Stomach smooth muscle (tissue), 2 donors: Measurements from ENCODE around the gene CSTF2T.

Source experiments
- H3K27ac ChIP-seq: one replicate; pipeline ENCODE4 v1.7.0; 2013; ENCODE audit warnings: mild to moderate bottlenecking, low read length, inconsistent platforms
- H3K27me3 ChIP-seq, 2 donors: one replicate each; pipeline ENCODE4 v1.7.0; 2013; ENCODE audit warnings: low read length in 2 of 2; ENCODE audit not compliant: insufficient read depth in 2 of 2, control insufficient read depth in 1 of 2
- H3K36me3 ChIP-seq, 2 donors: one replicate each; pipeline ENCODE4 v1.7.0; 2013; ENCODE audit warnings: low read length in 2 of 2; ENCODE audit not compliant: control insufficient read depth in 2 of 2, insufficient read depth in 2 of 2
- H3K4me1 ChIP-seq: one replicate; pipeline ENCODE4 v1.7.0; 2013; ENCODE audit warnings: low read length; ENCODE audit not compliant: control insufficient read depth, insufficient read depth
- H3K4me3 ChIP-seq, 2 donors: one replicate each; pipeline ENCODE4 v1.7.0; 2013; ENCODE audit warnings: low read length in 2 of 2
- H3K9ac ChIP-seq, 2 donors: one replicate each; pipeline ENCODE4 v1.7.0; 2013; ENCODE audit warnings: low read length in 2 of 2, mild to moderate bottlenecking in 1 of 2
- H3K9me3 ChIP-seq, 2 donors: one replicate each; pipeline ENCODE4 v1.7.0; 2013; ENCODE audit warnings: low read length in 2 of 2; ENCODE audit not compliant: control insufficient read depth in 2 of 2
- donor health status: healthy.
- donor health status: Pancreatic carcinoma.

The CSTF2T gene, protein sequence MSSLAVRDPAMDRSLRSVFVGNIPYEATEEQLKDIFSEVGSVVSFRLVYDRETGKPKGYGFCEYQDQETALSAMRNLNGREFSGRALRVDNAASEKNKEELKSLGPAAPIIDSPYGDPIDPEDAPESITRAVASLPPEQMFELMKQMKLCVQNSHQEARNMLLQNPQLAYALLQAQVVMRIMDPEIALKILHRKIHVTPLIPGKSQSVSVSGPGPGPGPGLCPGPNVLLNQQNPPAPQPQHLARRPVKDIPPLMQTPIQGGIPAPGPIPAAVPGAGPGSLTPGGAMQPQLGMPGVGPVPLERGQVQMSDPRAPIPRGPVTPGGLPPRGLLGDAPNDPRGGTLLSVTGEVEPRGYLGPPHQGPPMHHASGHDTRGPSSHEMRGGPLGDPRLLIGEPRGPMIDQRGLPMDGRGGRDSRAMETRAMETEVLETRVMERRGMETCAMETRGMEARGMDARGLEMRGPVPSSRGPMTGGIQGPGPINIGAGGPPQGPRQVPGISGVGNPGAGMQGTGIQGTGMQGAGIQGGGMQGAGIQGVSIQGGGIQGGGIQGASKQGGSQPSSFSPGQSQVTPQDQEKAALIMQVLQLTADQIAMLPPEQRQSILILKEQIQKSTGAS

DNA sequence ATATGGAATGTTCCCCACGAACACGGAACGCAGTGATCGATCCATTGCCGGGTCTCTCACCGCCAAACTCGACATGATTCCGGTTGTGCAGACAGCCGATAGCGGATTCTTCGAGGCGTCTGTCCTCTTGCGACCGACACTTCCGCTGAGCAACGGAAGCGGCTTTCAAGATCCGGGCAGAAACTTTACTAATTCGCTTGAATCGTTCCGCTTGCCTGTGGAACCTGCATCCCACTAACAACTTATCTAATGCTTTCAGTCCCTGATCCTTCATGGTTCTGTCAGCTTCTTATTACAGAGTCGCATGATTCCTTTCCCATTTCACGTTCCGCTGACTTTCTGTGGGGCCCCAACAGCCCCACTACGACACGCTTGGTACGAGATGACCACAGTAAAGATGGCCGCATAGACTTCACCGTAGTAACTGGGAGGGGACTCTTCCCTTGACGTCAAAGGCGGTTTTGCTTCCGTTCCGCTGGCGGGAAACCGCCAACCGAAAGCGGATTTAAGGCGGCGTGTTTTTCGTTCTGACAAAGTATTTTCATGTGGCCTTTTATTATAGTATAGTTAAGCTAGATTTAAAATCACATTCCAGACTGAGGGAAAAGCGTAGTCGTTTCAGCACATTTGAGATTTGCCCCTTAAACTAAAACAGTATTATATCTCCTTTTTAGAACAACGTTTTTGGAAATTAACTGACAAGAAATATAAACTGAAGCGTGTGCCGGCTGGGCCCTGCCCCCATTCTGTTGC, at the start of gene CSTF2T:
Gene CSTF2T, minus strand, starts transcription at position 121 of the 753 bp plus-strand sequence. Its CDS starts 46 bp downstream, at position 75.
- Histone ChIP-seq H3K9me3 (no peaks in the 10 kb centered on the region), H3K4me3 (peak within 1 kb of the TSS; percentile 94 to 97), H3K36me3 (peaks cover 0 to 3% of the 10 kb centered on the region in 2 donors), H3K27me3 (no peaks in the 10 kb centered on the region), H3K9ac (peak within 1 kb of the TSS; percentile 91 to 96), H3K4me1 (peaks cover 23% of the 10 kb centered on the region), H3K27ac (peak within 1 kb of the TSS; percentile 95)

DNA sequence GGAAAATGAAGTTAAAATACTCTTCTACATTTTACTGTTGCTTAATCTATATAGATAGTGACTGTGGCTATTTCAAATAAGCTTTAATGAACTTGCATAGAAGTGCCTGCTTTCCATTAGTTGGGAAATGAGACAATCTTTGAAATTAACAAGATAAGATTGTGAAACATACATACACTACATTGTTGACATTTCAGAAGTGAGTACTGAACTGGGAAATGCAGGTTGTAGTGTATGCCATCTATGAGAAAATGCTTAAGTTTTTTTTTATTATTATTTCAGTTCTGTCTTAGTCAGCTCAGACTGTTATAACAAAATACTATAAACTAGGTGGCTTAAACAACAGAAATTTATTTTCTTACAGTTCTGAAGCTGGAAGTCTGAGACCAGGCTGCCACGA, 49.6 kb upstream of the CSTF2T start:
- Histone ChIP-seq H3K27ac (no peak overlapping the region), H3K4me3 (no peak overlapping the region), H3K27me3 (no peaks in the 10 kb centered on the region), H3K36me3 (no peaks in the 10 kb centered on the region), H3K9ac (no peak overlapping the region), H3K4me1 (no peaks in the 10 kb centered on the region), H3K9me3 (no peaks in the 10 kb centered on the region)

DNA sequence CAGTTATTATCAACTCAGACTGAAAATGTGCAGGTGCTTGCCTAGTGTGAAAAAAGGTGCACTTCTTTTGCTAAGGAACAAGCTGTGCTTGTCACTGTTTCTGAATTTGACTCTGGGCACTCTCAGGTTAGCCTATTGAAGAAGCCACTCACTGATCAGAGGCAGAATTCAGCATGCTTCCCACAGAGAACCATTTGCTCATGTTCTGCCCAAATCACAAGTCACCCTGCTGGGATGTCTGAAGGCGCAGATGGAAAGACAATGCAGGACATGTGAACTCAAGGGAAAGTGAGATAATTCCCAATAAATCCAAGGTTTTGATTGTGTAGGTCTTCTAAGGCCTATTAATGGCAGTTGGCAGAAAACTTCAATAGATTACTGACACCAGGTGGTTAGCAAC, 47.8 kb upstream of the CSTF2T start:
- Histone ChIP-seq H3K4me1 (no peaks in the 10 kb centered on the region), H3K9ac (no peak overlapping the region), H3K4me3 (no peak overlapping the region), H3K36me3 (no peaks in the 10 kb centered on the region), H3K27me3 (no peaks in the 10 kb centered on the region), H3K27ac (no peak overlapping the region), H3K9me3 (no peaks in the 10 kb centered on the region)

DNA sequence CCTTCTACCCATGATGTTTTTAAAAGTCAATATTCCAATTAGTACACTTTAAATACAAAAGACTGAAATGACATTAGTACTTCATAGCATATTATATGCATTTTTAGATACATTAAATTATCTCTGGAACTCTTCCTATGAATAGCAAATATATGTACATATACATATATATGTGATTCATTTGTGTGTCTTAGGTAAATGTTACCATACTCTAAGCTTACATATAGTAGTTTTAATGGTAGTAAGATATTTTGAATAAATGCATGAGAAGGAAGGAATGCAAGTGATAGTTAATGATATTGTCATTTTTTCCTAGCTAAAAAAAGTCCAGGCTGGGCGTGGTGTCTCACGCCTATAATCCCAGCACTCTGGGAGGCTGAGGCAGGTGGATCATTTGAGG, 46.0 kb upstream of the CSTF2T start:
- Histone ChIP-seq H3K36me3 (no peaks in the 10 kb centered on the region), H3K27me3 (no peaks in the 10 kb centered on the region), H3K27ac (no peak overlapping the region), H3K9me3 (no peaks in the 10 kb centered on the region), H3K9ac (no peak overlapping the region), H3K4me1 (no peaks in the 10 kb centered on the region), H3K4me3 (no peak overlapping the region)

DNA sequence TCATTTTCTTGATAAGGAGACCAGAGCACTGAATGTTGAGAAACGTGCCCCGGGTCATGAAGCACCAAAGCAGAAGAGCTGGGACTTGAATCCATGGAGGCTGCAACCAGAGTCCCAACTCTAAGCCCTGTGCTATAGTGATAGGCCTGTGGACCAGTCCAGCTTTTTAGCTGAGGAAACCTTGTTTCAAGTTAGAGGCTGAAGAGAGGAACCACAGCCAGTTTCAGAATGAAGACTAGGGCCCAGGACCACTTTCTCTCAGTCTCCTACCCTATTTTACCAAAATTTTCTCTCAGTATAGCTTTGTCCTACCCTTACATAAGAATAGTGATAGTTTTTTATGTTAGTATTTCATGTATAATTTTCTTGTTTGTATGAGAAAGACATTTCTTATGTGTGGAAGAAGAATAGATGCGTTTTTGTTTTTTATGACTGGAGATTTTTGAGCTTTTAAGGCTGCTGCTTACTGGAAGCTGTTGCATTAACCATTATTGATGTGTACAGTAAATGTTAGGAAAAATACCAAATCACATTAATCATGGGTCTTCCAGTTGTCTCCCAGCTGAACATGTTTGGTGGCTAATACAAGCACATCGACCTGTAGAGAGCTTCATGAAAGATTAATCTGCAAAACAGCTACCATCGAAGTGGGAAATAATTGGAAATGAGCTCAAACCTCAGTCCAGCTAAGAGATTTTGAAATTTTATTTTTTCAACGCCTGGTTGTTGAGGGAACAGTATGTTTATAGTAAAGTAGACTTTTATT, 45.0 kb upstream of the CSTF2T start:
- no peak overlapping the region for H3K9ac ChIP-seq
- H3K4me1 ChIP-seq, result no peaks in the 10 kb centered on the region
- H3K4me3 ChIP-seq, result no peak overlapping the region
- H3K27ac ChIP-seq, result no peak overlapping the region
- H3K9me3 ChIP-seq, result no peaks in the 10 kb centered on the region
- H3K27me3 ChIP-seq, result no peaks in the 10 kb centered on the region
- no peaks in the 10 kb centered on the region for H3K36me3 ChIP-seq

DNA sequence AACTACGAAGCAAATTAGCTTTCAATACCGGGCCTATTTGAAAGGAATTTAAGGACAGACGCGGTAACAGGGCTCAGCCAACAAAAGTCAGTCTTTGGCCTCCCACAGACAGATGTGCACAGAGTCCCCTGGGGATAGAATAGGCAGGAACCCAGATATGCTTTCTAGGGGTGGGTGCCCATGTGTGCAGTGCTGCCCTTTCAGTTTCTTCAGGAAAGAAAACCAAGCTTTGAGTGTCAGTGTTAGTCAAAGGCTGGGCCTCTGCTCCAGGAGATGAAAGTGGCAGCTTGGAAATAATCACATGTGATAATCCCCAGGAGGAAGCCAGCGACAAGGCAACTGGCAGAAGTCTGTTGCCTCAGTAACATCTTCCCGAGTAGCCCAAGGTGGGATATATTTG, 43.8 kb upstream of the CSTF2T start:
- Histone ChIP-seq H3K4me1 (no peaks in the 10 kb centered on the region), H3K9me3 (no peaks in the 10 kb centered on the region), H3K4me3 (no peak overlapping the region)

DNA sequence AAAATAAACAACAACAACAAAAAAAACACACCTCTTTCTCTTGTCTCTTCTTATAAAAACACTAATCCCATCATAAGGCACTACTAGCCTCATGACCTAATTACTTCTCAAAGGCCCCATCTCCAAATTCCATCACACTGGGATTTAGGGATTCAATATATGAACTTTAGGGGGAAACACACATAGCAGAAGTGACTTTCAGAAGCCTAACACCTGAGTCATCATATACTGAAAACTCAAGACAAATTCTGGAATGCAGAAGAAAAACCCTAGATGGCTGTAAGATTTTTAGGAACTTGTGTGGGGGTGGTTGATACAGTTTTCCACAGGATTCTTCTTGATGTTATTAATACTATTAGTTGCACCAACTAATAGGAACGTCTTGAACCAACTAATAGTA, 33.7 kb upstream of the CSTF2T start:
- Histone ChIP-seq H3K9ac (no peak overlapping the region), H3K4me3 (no peak overlapping the region), H3K9me3 (no peaks in the 10 kb centered on the region), H3K27ac (no peak overlapping the region), H3K27me3 (no peaks in the 10 kb centered on the region), H3K4me1 (no peaks in the 10 kb centered on the region), H3K36me3 (no peaks in the 10 kb centered on the region)

More for the DNA sequence above, 43.8 kb upstream of the CSTF2T start:
- no peaks in the 10 kb centered on the region for H3K27me3 ChIP-seq
- no peak overlapping the region for H3K27ac ChIP-seq
- no peaks in the 10 kb centered on the region for H3K36me3 ChIP-seq
- H3K9ac ChIP-seq, result no peak overlapping the region

DNA sequence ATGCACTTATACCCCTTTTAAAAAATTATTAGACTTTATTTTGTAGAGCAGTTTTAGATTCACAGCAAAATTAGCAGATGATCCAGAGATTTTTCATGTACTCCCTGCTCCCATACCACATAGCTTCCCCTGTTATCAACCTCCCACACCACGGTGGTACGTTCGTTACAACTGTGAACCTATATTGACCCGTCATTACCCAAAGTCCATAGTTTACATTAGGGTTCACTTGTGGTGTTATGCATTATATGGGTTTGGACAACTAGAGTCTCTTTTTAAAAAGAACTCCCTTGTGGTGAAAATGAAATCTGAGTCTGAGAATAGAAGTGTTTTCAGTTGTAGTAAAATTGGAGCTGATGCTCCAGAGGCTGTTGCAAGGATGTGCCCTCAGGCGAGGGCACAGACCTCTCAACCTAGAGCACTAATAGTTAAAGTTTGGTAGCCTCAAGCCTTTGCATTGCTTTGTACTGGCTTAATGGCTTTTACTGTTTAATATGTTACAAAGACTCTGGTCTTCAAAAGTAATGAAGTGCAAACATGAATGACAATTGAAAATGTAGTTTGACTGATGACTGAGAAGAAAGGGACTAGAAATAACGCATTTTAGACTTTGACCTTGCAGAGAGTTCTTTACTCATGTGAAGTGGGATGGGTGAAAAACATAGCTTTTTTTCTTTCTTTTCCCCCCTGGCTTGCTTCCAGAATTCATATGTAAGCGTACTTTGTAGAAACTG, 30.6 kb upstream of the CSTF2T start:
- Histone ChIP-seq H3K27ac (no peak overlapping the region), H3K9me3 (no peaks in the 10 kb centered on the region), H3K4me1 (no peaks in the 10 kb centered on the region), H3K9ac (no peak overlapping the region), H3K36me3 (no peaks in the 10 kb centered on the region), H3K4me3 (no peak overlapping the region), H3K27me3 (no peaks in the 10 kb centered on the region)

DNA sequence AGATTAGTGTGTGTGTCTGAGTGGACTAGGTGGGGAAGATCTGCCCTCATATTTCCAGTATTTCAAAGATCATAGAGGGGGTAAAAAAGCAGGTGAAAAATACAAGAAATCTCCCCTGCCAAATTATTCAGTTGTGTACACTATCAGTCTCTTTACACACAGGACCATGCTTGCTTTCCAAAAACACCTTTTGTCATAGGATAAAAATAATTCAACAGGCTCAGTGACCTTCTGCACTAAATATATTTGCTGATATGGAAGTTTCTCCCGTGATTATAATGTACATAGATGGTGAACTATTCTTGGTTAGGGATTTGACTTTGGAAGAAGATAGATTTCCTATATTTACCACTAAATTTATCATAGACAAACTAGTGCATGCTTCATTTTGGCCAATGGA, 24.6 kb upstream of the CSTF2T start:
- Histone ChIP-seq H3K27ac (no peak overlapping the region), H3K9ac (no peak overlapping the region), H3K4me3 (no peak overlapping the region), H3K9me3 (no peaks in the 10 kb centered on the region), H3K36me3 (no peaks in the 10 kb centered on the region), H3K27me3 (no peaks in the 10 kb centered on the region), H3K4me1 (no peaks in the 10 kb centered on the region)

DNA sequence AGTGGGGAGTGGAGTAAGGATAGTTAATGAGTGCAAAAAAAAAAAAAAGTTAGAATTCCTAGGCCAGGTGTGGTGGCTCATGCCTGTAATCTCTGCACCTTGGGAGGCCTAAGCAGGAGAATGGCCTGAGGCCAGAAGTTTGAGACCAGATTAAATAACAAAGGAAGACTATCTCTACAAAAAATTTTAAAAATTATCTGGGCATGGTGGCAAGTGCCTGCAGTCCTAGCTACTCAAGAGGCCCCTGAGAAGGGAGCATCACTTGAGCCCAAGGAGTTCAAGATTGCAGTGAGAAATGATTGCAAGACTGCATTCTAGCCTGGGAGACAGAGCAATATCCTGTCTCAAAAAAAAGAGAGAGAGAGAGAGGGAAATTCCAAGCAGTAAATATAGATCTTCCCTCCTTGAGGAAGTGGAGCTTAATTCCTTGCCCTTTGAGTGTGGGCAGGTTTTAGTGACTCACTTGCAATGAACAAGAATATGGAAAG, 19.5 kb upstream of the CSTF2T start:
- Histone ChIP-seq H3K27ac (no peak overlapping the region), H3K27me3 (no peaks in the 10 kb centered on the region), H3K4me3 (no peak overlapping the region), H3K9ac (no peak overlapping the region), H3K4me1 (peaks cover 4% of the 10 kb centered on the region), H3K36me3 (no peaks in the 10 kb centered on the region), H3K9me3 (no peaks in the 10 kb centered on the region)
